Loucy (cell line): ENCODE measurements around the gene WDFY1.

ENCODE experiments used
- EZH2phosphoT487 ChIP-seq: fragments of 200-600 bp; IDR thresholded peaks from 2 replicates; pipeline ENCODE4 v1.6.1; 2018; ENCODE audit warnings: antibody characterized with exemption, mild to moderate bottlenecking, moderate library complexity, borderline replicate concordance
- TF ChIP-seq, protein P1 (sequence below): fragments of 200-600 bp; sonication (generic); conservative IDR thresholded peaks from 2 replicates; pipeline ENCODE4 v1.5.1; 2014; ENCODE audit warnings: mild to moderate bottlenecking, antibody characterized with exemption, low read length

DNA sequence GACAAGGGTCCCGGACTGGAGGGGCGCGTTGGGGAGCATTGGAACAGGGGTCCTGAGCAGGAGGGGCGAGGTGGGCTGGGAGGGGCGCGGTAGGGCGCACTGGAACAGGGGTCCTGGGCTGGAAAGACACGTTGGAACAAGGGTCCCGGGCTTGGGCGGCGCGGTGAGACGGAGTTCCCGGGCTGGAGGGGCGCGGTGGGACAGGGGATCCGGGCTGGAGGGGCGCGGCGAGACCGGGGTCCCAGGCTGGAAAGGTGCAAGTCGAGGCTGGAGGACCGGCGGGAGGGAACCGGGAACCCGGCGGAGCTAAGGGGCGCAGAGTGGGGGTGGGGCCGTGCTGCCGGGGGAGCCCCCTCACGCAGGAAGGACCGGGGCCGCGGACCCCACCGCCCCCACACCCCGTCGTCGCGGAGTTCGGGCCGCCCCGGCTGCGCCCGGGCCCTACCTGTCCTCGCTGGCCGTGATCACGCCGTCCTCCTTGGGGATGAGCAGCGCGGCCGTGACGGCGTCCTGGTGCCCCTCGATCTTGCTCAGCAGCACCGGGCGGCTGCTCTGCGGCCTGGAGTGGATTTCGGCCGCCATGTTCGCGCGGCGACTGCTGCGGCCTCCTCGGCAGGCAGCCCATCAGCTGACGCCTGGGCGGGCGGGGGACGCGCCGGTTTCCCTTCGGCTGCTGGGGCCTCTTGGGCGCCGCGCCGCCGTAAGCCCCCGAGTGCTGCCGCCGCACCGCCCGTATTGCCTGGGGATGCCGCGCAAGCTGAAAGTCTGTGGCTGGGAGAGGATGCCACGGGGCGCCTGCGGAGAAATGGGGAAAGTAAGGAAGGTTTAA, at the start of gene WDFY1:
- TF ChIP-seq, protein P1, sequence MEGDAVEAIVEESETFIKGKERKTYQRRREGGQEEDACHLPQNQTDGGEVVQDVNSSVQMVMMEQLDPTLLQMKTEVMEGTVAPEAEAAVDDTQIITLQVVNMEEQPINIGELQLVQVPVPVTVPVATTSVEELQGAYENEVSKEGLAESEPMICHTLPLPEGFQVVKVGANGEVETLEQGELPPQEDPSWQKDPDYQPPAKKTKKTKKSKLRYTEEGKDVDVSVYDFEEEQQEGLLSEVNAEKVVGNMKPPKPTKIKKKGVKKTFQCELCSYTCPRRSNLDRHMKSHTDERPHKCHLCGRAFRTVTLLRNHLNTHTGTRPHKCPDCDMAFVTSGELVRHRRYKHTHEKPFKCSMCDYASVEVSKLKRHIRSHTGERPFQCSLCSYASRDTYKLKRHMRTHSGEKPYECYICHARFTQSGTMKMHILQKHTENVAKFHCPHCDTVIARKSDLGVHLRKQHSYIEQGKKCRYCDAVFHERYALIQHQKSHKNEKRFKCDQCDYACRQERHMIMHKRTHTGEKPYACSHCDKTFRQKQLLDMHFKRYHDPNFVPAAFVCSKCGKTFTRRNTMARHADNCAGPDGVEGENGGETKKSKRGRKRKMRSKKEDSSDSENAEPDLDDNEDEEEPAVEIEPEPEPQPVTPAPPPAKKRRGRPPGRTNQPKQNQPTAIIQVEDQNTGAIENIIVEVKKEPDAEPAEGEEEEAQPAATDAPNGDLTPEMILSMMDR = no peak
- TF ChIP-seq EZH2phosphoT487 = no peak
